ENCODE measurements around the gene CALML5. TPM values are rescaled to one million over a fixed set of nuclear protein-coding genes. Genes with fewer than 3 reads are reported as not detected.

The CALML5 gene
- total RNA-seq, 1 experiment from 2014 or later: not detected

GRCh38 chr10:5511231-5511884 is 12.0 kb upstream of the CALML5 start:
- Histone ChIP-seq H3K36me3 (ENCODE audit: control insufficient read depth in 1 of 2, insufficient read depth in 2 of 2, low read length in 2 of 2) (no peaks in the 10 kb centered on the region), H3K4me1 (ENCODE audit: control insufficient read depth in 1 of 2, insufficient read depth in 2 of 2, low read length in 2 of 2) (no peaks in the 10 kb centered on the region), H3K4me2 (ENCODE audit: low read length) (no peak overlapping the region), H2AFZ (ENCODE audit: low read depth, low read length, poor library complexity, severe bottlenecking) (no peak overlapping the region), H3K9me2 (ENCODE audit: insufficient read depth) (no peaks in the 10 kb centered on the region), H3K27ac (ENCODE audit: low read depth, low read length) (no peak overlapping the region), H3K4me3 (replicated peaks in 1 of 2; ENCODE audit: low read depth in 1 of 2, low read length in 2 of 2) (no peak overlapping the region), H4K20me1 (ENCODE audit: insufficient read depth) (no peaks in the 10 kb centered on the region), H3K79me2 (ENCODE audit: insufficient read depth, low read length) (no peaks in the 10 kb centered on the region), H3K9me3 (ENCODE audit: control insufficient read depth in 1 of 2, insufficient read depth in 1 of 2, low read depth in 1 of 2, low read length in 2 of 2) (no peaks in the 10 kb centered on the region), H3K27me3 (ENCODE audit: insufficient read depth, low read length) (no peaks in the 10 kb centered on the region), H3K9ac (ENCODE audit: low read length) (no peak overlapping the region)
- intact Hi-C loops (cut with micrococcal nuclease): no loop called here
- no peak for DNase-seq (ENCODE audit: low read depth, low spot score)
- no TSS peak for BruUV-seq (replicated peaks)
- ATAC-seq: no peak
- ChIA-PET CTCF (no interaction called here), POLR2A (no interaction called here), RAD21 (ENCODE audit: low non-redundant PET in 1 of 2, low total read pairs in 2 of 2, uncharacterized antibody in 2 of 2, unreplicated experiment in 2 of 2) (no interaction called here)
- TF ChIP-seq SIN3A (IDR thresholded peaks at IDR 0.05; ENCODE audit: low read depth): no peak
- TF ChIP-seq REST (IDR thresholded peaks at IDR 0.05; ENCODE audit: low read depth): no peak
- no peak for TF ChIP-seq CBX3 (IDR thresholded peaks at IDR 0.05; ENCODE audit: low read depth)
- no peak for TF ChIP-seq POLR2A (IDR thresholded peaks at IDR 0.05; ENCODE audit: borderline replicate concordance, extremely low read depth, insufficient read depth, insufficient read length)
- TF ChIP-seq ZBTB33 (IDR thresholded peaks at IDR 0.05; ENCODE audit: extremely low read depth, insufficient replicate concordance, low read length): no peak
- no peak for TF ChIP-seq JUND (IDR thresholded peaks at IDR 0.05)
- no peak for TF ChIP-seq SRF (IDR thresholded peaks at IDR 0.05; ENCODE audit: low read depth)
- no peak for TF ChIP-seq RAD21 (IDR thresholded peaks at IDR 0.05; ENCODE audit: low read depth)

All from HCT116 (cell line).